GF-D8 (cell line): ENCODE results near the gene MXRA7.
"Not testable (repeated sequence)": the region's sequence is repeated elsewhere in the genome, so short reads cannot be mapped to it uniquely, and the experiment has no call there.

Source experiments
- DNase-seq: peaks from one replicate; lab custom pipeline; 2025; lab: John Stamatoyannopoulos, UW

MXRA7 gene

DNA sequence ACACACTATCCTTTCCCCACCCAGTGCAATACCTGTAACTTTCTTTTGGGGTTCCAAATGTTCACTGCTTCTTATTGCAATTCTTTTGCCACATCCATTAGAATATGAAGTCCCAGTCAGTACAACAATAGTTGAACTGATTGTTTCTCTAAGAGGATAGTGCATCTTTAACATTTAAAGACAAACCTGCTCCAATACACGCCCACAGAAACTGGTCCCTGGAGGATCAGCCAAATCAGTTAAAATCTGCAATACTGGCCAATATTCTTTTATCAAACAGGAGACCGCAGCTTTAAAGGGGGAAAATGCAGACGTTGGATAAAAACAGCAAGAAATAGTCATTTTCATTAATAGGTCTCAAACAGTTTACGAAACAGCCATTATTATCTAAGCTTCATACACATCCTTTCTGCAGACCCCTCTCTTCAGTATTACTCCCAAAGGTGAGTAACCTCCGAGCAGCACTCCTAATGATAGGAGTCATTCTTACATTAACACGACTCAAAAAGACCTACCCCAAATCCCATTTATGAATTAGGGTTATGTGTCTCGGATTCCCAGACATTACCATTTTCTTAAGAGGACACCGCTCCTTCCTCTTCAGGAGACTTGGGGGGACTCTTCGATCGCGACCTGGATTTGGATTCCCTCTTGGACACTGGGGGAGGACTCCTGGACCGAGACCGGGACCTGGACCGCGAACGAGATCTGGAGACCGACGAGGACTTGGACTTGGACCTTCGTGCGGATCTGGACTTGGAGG lies 25.0 kb upstream of the MXRA7 start:
- DNase-seq, result no peak

DNA sequence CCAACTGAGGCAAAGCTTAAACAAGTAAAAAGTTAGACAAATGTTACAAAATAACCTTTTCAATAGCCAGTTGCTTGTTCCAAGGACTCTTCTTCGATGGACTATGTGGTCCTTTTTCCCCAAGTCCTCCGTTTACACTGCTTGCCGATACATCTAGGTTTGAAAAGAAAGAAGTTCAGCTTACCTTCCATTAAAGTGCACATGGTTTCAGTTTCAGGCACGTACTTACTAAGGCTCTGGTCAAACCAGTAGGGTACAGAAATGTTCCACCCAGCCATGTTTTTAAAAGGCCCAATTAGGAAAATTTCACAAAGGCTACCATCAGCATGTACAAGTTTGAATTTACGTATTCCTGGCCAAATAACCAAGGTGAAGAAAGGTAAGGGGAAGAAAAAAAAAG lies 24.2 kb upstream of the MXRA7 start:
- peak; percentile 22 for DNase-seq

DNA sequence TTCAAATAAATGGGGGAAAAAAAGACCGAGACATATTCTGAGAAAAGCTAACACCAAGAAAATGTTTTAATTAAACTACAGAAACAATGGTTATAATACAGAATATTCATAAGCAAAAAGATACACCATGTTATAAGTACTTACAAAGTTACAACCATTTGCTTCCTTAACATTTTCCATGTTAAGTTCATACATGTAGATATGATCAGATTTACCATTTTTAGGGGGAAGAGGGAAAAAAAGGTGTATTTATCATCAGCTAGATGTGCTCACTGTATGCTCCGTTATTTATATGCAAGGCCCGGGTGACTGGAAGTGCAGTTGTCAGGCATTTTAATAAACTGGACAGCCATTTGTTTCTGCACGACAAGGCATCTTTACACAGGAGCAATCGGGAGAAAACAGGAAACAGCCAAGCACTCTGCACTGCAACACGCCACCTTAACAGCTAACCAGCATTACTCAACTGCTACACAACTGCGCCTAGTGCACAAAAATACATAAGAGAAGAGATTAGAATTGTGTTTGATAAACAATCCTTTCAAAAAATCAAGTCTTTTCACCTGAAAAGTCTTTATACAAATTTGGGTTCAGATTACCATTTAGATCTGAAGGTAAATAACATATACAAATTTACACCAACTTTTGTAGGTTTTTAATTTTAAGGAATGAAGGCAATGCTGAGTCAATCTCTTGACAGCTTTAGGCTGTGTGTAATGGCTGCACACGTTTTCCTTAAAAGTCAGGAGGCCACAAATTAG lies 23.5 kb upstream of the MXRA7 start:
- DNase-seq, result peak; percentile 49

DNA sequence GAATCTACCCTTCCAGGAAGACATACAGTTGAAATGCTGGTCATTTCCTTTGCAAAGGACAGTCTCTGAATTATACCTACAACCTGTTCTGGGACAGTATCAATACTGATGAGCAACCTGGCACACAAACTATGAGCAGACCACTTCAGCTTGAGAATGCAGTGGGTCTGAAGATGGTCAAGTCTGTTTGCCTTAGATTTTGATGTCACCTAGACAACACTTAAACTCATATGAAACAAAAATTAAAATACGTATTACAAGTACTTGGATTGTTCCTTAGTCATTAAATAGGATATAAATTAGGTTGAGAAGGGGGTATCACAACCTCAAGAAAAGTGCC lies 22.8 kb upstream of the MXRA7 start:
- DNase-seq, result no peak

DNA sequence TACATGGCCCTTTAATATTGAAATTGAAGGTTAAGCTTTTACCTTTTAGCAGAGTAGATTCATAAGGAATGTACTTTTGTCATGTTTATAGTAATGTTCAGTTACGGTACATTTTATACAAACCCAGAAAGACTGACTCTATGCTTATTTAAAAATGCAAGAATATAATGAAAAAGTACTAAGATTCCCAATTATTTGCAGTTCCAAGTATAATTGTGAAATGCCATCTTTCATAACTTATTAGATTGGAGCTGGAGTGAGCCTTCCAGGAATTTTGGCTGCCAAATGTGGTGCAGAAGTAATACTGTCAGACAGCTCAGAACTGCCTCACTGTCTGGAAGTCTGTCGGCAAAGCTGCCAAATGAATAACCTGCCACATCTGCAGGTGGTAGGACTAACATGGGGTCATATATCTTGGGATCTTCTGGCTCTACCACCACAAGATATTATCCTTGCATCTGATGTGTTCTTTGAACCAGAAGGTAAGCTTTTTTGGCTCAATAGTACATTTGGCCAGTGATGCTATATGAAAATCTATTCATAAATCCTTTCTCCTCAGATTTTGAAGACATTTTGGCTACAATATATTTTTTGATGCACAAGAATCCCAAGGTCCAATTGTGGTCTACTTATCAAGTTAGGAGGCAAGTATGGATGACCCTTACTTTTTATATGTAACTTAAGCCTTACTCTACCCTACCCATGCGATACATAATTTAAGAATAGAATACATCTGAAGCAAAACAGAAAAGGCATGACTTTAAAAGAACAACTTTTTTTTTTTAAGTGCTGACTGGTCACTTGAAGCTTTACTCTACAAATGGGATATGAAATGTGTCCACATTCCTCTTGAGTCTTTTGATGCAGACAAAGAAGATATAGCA lies 22.2 kb upstream of the MXRA7 start:
- DNase-seq, result no peak

DNA sequence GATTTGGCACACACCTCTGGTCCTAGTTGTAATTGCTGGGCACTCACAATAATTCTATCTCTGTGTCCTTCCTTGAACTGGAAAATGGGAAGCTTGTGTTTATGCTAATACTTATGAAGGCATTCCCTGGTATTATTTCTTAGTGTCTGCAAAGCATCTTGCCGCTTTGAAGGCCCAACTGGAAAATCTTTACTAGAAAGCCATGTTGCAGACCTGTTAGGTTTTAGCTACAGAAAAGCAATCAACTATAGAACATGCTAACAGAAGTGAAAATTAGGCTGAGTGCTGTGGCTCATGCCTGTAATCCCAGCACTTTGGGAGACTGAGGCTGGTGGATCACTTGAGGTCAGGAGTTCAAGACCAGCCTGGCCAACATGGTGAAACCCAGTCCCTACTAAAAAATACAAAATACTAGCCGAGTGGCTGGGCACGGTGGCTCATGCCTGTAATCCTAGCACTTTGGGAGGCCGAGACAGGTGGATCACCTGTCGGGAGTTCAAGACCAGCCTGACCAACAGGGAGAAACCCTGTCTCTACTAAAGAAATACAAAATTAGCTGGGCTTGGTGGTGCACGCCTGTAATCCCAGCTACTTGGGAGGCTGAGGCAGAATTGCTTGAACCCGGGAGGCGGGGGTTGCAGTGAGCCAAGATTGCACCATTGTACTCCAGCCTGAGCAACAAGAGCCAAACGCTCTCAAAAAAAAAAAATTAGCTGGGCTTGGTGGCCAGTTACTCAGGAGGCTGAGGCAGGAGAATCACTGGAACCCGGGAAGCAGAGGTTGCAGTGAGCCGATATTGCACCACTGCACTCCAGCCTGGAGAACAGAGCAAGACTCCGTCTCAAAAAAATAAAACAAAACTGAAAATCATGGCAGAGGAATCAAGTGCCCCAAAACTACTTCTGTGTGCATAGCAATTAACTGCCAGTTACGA lies 21.3 kb upstream of the MXRA7 start:
- DNase-seq, result not testable (repeated sequence)

DNA sequence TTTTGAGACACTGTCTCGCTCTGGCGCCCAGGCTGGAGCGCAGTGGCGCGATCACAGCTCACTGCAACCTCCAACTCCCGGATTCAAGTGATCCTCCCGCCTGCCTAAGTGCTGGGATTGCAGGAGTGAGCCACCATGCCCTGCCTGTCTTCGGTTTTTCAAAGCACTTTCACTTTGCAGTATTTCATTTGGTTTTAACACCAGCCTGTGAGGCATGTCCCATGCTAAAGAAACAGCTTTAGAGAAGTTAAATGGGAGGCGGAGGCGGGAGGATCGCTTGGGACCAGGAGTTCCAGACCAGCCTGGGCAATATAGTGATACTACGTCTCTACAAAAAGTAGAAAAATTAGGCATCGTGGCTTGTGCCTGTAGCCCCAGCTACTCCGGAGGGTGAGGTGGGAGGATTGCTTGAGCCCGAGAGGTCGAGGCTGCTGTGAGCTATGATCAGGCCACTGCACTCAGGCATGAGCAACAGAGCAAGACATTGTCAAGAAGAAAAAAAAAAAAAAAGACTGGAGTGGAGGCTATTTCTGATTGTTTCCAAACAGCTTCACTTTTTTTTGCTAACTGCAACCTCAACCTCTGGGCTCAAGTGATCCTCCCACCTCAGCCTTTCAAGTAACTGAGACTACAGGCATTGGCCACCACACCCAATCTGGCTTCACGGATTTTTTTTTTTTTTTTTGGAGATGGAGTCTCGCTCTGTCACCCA lies 17.1 kb upstream of the MXRA7 start:
- no peak for DNase-seq

DNA sequence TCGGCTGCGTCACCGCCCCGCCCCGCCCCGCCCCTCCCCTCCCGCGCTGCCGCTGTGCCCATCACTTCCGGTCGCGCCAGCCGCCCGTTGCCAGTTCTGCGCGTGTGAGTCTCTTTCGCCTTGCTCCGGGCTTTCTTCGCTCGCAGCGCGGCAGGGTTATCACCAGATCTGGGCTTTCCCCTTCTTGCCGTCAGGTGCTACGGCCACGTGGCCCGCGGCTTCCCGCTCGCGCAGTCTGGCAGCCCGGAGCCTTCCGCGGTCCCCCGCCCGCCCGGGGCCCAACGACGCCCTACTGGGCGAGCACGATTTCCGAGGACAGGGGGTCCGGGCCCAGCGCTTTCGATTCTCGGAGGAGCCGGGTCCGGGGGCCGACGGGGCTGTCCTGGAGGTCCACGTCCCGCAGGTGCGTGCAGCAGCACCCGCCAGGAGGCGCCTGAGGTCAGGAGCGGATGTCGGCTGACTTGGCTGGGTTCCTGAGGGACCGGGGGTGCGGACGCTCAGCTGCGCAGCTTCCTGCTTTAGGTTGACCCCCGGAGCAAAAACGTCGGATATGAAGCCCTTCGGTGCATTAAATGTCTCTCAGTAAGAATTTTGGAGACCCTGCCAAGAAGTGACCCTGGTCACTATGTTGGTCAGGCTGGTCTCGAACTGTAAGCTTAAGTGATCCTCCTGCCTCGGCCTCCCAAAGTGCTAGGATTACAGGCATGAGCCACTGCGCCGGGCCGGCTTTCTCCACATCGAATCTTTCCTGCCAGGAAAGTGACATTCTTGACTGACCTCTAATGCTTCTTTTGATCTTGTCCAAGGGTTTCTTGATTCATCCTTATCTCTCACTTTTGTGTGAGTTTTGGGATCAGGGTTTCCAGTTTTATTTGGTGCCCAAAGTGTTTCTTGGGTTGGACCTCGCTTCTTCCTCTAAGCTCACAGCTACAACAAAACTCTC lies 16.3 kb upstream of the MXRA7 start, which contains the start of gene METTL23:
Gene METTL23, plus strand, starts transcription at position 64 of the 943 bp plus-strand sequence. CDS start 2,872 bp downstream, outside the sequence.
- DNase-seq, result peak; percentile 33

DNA sequence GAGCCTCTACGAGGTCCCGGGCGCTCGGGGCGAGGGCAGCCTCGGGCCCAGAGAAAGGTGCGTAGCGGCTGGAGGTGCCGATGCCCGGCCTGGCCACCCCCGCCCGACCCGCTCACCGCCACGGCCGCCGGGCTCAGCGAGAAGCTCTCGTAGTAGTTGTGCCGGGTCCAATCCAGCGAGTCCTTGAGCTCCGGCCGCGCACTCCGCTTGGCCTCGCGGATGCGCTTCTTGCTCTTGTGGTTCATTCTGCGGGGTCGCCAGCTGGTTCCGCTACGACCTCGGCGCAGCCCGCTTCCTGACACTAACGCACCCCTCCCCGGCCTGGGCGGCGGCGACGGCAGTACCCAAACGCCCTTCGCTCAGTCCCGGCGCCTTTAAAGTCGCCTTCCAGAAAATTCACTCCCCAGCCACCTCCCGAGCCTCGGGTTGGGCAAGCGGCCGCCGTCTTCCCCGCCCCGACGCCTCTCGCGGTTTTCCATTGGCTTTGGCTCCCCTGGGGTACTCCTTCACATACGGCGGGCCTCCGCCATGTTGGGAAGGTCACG lies 15.5 kb upstream of the MXRA7 start, which contains the start of gene JMJD6:
Gene JMJD6, minus strand, starts transcription at position 376 of the 545 bp plus-strand sequence. Its CDS starts 131 bp downstream, at position 245.
- DNase-seq, result peak; percentile 96

DNA sequence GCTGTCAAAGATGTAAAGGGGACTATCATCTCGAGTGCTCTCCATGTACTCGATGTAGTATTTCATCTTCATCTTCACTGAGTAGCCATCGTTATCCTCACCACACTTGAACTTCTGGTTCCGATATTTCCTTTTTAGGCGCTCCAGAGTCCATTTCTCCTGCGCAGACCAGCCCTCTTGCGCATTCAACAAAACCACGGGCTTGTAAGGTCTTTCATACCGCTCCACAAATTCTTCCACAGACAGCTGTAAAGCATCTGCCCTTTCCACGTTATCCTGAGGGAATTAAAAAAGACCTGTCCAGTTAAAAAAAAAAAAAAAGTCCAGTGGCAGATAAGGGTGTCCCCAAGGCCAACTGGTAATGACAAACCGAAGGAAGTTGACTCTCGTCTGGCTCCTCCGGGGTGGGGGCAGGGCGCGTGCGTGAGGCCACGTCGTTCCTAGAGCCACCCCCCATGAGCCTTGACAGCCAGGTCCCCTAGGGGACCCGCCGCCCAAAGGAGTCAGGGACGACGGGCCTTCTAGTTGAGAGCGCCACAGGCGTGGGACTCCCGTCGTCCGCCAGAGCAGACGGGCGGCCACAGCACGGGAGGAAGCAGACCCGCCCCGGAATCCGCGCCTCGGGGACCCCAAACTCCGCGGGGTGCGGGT lies 14.9 kb upstream of the MXRA7 start:
- peak; percentile 48 for DNase-seq

DNA sequence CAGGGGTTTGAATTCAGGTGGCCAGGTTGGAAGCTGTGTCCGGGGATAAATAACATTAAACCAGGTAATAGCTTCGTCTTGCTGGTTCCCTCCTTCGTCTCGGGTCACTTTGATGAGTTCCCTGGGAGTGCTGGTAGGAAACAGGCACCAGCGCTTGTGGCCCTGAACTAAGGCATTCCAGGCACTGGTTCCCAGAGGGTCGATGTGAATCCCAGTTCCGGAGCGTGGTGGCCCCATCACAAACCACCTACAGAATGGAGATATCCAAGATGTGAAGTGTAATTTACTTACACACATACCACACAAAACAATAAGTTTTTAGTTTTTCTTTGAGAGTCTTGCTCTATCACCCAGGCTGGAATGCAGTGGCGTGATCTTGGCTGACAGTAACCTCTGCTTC lies 13.0 kb upstream of the MXRA7 start:
- no peak for DNase-seq

DNA sequence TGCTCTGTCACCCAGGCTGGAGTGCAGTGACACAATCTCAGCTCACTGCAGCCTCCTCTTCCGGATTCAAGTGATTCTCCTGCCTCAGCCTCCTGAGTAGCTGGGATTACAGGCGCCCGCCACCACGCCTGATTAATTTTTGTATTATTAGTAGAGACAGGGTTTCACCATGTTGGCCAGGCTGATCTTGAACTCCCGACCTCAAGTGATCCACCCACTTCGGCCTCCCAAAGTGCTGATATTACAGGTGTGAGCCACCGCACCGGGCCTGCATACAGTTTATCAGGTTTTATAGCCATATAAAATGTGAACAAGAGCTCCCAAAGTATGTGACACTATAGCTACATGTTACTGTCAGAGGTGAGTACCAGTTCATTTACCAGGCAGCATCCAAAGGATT lies 12.2 kb upstream of the MXRA7 start:
- DNase-seq, result not testable (repeated sequence)

DNA sequence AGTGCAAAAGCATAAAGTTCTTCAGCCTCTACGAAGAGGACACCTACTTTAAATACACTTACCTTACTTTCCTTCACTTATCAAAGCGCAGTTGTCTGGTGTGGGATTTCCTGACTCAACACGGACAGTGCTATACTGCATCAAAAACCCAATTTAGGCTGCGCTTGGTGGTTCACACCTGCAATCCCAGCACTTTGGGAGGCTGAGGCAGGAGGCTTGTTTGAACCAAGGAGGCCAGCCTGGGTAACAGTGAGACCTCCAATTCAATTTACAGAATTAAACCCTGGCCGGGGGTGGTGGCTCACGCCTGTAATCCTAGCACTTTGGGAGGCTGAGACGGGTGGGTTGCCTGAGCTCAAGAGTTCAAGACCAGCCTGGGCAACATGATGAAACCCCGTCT lies 11.5 kb upstream of the MXRA7 start:
- DNase-seq, result no peak

DNA sequence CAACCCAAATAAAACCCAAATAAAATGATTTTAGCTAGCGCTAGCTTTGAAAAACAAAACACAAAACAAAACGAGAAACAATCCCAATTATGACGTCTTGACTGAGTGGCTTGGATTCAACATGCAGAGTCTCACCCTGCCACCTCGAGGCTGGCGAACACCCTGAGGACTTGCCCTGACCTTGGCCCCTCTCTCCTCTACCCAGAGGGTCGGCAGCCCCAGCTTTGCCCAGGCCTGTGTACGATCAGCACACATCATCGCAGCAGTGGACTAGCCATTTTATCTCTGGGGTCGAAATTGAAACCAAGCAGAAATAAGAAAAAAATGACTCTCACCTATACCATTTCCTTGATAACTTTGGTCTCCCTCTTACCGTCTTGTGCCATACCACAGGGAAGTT lies 10.7 kb upstream of the MXRA7 start:
- no peak for DNase-seq

DNA sequence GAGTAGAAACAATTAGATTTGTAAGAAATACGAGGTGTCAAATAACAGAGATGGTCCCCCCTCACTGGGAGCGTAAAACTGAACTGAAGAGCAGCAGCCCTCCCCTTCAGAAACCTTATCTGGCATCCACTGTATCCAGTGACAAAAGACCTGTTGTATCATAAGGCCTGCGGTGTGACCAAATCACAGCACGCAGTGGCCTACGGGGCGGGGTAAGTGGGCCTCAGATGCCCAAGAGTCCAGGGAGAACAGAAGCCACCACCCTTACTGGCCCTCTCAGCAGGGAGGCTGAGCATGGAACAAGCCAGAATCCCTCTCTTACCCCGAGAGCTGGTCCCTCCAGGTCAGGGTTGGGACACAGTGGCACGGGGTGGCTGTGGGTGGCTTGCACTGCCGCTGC lies 10.2 kb upstream of the MXRA7 start:
- DNase-seq, result no peak

DNA sequence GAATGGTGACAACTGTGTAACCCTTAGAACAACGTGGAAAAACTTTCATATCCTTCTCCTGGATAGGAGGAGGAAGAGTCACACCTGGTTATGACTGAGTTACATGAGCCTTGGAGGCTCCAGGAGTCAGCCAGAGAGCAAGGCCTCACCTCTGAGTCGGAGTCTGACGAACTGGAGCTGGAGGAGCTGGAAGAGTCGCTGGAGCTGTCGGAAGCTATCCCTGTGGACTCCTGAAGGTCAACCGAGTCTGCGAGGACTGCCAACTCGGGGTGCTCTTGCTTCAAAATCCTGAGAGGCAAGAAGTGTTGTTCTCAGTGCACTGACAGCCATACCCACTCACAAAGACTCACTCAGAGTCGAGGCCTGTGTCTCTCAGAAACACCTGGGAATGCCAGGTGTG lies 9.4 kb upstream of the MXRA7 start:
- no peak for DNase-seq

DNA sequence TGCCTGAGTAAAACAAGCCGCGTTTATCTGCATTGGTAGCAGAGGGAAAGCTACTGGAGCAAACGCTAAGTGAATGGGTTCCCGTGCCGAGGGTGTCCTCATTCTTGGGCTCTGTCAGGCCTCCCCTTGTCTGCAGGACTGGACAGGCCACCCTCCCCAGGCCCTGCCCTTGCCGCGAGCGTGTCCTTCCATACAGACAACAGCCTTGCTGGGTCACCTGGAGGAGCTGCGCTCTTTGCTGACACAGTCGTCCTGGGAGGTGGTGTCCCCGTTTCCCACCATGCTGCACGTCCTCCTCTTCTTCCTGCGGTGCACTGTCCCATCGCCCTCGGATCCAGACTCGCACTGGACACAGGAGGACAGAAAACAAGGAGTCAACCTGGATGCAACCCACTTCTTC lies 7.8 kb upstream of the MXRA7 start:
- DNase-seq, result no peak

DNA sequence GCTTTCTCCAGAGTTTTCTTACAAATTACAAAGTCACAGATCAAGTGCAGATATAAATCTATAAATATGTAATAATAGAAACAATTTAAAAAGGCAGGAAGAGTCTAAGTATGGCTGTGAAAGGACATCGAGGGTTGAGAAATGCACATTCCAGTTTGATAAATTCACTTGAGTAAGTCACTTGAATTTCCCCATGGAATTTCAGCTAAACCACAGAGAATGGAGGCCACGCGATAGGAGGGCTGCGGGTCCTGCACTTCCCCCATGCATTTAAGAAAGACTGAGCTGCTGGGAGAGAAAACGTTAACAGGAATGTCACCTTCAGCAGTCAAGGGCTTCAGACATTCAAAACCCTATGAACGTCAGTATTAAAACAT lies 6.1 kb upstream of the MXRA7 start:
- DNase-seq, result peak; percentile 25
